ENCODE results near the gene TMEM167A.

GRCh38 chr5:83059341-83059740, 17.9 kb downstream of the TMEM167A start:
- TF ChIP-seq POLR2A (IDR thresholded peaks at IDR 0.05) (no peak), CTCF (IDR thresholded peaks at IDR 0.05) (no peak), POLR2AphosphoS5 (IDR thresholded peaks at IDR 0.05) (no peak)
